Measurements from ENCODE around the gene PPP2R3A.
"Not testable (repeated sequence)": the region's sequence is repeated elsewhere in the genome, so short reads cannot be mapped to it uniquely, and the experiment has no call there.

The PPP2R3A gene

DNA sequence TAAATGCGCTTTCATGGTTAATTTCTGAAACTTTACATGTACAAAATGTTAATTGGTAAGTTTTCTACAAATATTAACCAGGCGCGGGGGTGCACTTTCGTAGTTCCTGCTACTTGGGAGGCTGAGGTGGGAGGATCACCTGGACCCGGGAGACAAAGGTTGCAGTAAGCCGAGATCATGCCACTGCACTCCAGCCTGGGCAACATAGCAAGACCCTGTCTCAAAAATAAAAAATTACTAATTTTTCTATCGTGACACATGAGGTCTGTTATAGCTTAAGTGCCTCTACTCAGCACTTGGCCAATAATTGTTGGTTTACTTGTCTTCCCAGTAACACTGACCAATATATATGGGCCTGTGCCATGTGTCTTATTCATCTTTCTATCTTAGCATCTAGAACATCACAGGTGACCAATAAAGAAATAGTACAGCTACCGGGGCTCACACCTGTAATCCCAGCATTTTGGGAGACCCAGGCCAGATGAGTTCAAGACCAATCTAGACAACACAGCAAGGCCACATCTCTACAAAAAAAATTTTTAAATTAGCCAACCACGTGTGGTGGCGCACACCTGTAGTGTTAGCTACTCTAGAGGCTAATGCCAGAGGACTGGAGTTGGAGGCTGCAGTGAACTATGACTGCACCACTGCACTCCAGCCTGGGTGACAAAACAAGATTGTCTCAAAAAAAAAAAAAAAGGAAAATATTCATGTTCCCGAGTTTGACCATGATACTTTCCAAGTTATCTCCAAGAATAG, 224.5 kb downstream of the PPP2R3A start:
- intact Hi-C loops (cut with DNase I), result loop anchor here (10.0 kb wide), 1 partner anchor 45 kb away; no protein-coding TSS in a partner anchor
- DNase-seq, result no peak

DNA sequence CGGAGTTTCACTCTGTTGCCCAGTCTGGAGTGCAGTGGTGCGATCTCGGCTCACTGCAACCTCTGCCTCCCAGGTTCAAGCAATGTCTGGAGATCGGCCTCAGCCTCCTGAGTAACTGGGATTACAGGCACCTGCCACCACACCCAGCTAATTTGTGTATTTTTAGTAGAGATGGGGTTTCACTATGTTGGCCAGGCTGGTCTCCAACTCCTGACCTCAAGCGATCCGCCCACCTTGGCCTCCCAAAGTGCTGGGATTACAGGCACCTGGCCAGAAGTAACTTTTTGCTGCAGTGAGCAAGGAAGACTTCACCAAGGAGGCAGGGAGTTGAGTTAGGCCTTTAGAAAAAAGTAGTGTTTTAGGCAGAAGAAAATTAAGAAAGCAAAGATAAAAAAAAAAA, 226.7 kb downstream of the PPP2R3A start:
- intact Hi-C loops (cut with DNase I), result loop anchor here (10.0 kb wide), 1 partner anchor 47 kb away; no protein-coding TSS in a partner anchor
- not testable (repeated sequence) for DNase-seq

DNA sequence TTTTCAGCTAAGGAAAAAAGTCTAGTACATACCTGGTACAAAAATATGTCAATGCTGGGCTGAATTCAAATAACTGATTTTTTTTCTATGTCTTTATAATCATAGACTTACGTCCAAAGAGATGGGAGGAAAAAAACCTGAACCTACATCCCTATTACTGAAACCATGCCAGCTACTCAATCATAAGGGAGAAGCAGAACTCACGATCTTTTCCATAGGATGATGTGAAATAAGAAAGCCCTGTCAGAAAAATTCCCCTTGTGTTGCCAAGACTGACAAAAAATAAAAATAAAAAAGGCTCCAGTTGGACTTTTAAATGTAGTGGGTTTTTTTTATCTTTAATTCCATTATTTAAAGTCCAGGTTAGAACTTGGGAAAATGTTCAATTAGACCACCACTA, 227.3 kb downstream of the PPP2R3A start:
- DNase-seq, result no peak
- intact Hi-C loops (cut with DNase I), result loop anchor here (10.0 kb wide), 1 partner anchor 48 kb away; no protein-coding TSS in a partner anchor

DNA sequence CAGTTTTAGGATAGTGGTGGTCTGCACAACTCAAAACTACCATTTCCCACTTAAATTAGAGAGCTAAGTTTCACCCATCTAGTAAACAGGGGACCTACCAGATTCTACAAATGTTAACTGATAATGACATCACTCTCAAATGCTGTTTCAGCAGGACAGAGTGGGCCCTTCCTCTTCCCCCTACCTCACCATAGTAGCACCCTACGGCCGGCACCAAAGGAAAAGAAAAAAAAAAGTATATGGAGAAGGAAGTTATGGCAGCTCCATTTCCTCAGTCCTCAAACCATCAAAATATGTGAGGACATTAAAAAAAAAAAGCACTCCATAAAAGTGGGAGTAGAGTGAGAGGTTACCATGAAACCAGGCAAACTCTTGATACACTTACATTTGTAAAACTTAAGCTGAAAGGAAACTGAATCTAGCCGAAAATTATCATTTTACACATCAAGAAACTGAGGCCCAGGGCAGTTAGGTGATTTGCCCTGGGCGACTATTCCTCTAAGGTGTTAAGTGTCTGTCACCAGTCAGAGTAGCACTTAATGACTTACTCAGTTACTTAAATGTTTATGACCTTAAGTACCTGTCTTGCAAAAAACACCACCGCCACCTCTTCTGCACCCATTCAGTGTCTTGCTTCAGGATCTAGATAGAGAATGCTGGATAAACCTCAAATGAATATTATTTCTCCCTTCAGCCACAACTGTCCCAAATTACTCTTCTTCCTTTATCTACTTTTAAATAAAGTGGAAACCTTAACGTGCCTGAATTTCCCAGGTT, 227.9 kb downstream of the PPP2R3A start:
- no peak for DNase-seq
- intact Hi-C loops (cut with DNase I), result loop anchor here (10.0 kb wide), 1 partner anchor 49 kb away; no protein-coding TSS in a partner anchor

DNA sequence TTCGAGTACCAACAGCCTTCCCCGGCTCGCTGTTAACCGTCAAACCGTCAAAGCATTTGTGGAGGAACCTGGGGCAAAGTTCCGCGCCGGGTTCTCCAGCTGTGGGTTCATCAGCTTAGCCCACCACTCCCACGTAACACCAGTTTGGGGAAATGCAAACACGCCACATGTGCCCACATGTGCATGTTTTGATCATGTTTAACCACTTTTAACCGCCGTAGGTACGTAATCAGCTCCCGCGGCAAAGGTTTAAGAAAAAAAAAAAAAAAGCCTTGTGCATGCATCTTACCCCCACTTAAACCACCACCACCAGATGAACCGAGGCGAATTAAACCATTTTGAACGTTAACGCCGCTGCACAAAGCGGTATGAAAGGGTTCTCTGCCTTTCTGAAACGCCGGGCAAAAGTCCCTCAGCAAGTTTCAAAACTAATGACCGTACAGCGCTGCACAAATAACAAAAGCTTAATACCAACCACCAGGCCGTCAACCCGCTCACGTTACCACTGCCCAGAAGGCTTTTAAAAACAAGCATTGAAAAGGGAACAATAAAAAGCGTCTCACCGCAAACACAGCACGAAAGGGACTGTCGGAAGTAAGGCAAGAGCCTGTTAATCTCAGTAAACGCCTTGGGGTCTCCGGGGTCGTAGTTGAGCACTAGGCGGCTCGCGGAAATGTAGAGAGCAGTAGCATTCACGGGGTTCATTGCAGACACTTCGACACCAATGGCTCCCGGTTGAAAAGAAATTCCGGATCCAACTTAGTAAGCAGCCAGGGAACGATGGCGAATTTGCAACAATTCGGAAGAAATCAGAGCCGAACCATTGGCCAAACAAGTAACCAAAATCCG, 229.1 kb downstream of the PPP2R3A start:
- intact Hi-C loops (cut with DNase I), result loop anchor here (5.0 to 10.0 kb wide), 2 partner anchors 50 to 117 kb away; no protein-coding TSS in a partner anchor
- DNase-seq, result peak in 1 of 10 donors; percentile 16

DNA sequence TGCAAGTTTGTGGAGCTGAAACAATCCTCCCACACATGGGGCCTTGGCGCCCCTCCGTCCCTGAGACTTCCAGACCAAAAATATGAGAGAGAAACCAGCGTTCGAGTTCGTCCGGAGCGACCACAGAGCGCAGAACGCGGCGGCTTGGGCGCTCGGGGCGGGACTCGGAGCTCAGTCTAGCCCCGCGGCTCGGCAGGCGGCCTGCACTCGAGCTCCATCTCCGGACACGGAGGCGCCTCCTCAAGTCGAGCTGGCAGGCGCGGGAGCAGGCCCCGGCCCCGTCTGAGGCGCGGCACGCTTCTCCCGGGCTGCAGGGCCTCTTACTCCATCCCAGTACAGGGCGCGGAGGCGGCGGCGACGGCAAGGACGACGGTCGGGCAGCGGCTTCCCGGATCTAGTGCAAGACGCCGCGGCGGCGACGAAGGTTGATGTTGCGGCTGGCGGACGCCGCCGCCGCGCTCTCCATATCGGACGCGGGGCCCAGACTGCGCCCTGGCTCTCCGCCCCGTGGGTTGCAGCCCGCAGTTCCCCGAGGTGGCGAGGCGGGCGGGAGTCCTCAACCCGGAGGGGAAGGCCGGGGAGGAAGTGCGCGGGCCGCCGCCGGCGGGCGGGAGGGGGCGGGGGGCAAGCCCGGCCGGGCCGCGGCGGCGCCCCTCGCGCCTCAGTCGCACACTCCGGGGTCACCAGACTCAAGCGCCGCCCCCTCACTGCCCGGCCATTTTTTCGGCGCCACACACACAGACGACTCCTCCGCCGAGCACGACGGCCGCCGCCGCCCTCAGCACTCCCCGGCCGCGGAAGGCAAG, 229.9 kb downstream of the PPP2R3A start:
- intact Hi-C loops (cut with DNase I), result loop anchor here (2.0 to 10.0 kb wide), 4 partner anchors 51 to 557 kb away; partner anchors contain the start of genes PCCB and STAG1
- peak; percentile 60 to 95 (median 71) for DNase-seq

DNA sequence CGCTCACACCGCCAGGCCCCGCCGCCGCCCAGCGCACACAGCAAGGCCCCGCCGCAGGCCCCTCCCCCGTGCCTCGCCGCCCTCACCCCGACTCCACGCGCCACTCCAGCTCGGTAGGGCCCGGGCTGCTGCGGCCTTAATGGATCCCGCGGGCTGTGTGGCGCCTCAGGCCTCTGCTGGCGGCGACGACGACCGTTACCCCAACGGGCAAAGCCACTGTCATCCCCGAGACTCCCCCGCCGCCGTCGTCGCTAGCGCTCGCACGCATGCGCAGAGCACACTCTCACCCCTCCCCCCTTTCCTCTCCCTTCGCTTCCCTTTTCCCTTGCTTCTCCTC, 230.5 kb downstream of the PPP2R3A start, which contains the start of gene MSL2:
TSS of gene MSL2 (minus strand) at position 272 of the 337 bp plus-strand sequence. CDS start 1,222 bp downstream, outside the sequence.
- intact Hi-C loops (cut with DNase I), result loop anchor here (2.0 to 10.0 kb wide), 4 partner anchors 51 to 557 kb away; partner anchors contain the start of genes PCCB and STAG1
- no peak for DNase-seq

DNA sequence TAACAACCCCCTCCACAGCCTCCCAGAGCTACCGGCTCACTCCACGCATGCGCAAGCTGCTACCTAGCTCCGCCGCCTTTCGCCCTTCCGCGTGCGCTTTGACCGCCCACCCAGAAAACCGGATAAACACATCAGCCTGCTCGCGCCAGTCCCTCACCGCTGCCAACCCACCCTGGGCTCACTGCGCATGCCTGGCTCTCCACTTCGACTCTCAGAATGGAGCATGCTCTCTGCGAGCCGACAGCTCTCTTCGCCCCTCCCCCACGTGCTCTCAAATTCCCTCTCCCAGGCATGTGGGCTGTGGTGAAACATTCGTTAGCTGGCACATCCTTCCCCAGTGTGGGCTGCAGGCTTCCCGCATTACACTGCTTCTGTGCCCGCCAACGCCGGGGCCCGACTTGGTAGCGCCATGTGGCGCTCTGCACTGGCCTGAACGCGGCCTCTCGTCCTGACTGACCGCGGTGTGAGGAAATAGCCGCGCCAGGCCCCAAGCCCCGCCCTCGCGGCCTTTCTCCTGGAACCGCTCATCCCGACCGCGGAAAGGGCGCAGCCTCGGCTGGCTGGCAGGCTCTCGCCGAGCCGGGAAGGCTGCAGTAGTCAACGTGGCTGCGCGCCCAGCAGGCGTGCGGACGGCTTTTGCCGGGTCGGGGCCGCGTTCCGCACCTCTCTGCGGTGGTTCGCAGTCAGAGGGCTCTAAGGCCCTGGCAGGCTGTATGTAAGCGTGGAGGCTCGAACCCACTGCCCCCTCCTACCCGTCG, 231.1 kb downstream of the PPP2R3A start:
- intact Hi-C loops (cut with DNase I), result loop anchor here (2.0 to 10.0 kb wide), 4 partner anchors 52 to 556 kb away; partner anchors contain the start of genes PCCB and STAG1
- DNase-seq, result peak; percentile 93 to 99 (median 96)

DNA sequence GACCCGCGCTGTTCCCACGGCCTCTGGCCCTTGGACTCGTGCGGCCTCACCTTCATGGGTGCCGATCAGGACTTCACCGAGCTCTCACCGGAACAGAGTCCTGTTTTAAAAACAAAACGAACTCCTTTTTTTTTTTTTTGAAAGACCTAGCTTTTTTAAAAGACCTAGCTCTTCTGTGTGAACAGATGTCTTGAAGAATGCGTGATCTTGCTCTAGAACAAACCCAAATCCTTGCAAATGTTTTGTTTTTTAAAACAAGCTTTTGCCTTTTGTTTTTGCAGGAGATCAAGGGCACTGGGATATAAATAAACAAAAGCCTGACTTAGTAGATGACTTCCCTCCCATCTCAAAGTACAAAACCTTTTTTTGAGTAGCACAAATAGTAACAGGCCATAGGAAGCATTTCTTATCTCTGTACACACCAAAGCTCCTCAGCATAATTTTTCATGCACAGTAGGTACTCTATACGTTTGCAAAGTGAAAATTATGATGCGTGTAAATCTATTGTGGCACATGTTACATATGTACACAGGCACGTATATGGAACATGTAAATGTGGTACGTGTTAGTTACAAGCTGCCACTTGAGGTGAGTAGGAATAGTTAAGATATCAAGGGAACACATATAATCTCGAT, 231.7 kb downstream of the PPP2R3A start:
- no peak for DNase-seq
- intact Hi-C loops (cut with DNase I), result loop anchor here (2.0 to 10.0 kb wide), 4 partner anchors 52 to 556 kb away; partner anchors contain the start of genes PCCB and STAG1

All from posterior cingulate gyrus (tissue), 11 donors.